Measurements from ENCODE around the gene CHIT1.
"Not testable (repeated sequence)": the region's sequence is repeated elsewhere in the genome, so short reads cannot be mapped to it uniquely, and the experiment has no call there.

Gene CHIT1

GRCh38 chr1:203229471-203230135 is at the start of gene CHIT1:
CHIT1 (minus strand) TSS chr1:203229673; CDS start chr1:203229636, 37 bp downstream.
- no peak for DNase-seq

DNA sequence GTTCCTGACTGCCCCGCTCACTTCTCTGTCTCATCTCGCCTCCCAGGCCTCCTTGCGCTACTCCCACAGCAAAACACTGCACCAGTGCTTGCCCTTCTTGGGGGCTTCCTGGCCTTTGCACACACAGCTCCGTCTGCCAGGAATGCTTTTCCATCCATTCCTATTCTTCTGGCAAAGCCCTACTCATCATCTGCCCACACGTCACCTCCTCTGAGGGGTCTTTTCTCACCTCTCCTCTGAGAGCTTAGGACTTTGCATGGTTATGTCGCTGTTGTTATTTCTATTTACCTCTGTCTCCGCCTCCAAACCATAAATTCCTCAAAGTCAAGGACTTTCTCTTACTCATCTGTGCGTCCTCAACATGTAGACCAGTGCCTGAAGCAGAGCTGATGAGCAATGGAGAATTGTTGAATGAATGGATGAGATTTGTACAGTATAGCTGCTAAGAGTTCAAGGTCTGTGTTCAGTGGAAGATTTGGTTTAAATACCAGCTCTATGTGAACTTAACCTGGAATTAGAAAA is 49.5 kb upstream of the CHIT1 start:
- DNase-seq, result no peak

DNA sequence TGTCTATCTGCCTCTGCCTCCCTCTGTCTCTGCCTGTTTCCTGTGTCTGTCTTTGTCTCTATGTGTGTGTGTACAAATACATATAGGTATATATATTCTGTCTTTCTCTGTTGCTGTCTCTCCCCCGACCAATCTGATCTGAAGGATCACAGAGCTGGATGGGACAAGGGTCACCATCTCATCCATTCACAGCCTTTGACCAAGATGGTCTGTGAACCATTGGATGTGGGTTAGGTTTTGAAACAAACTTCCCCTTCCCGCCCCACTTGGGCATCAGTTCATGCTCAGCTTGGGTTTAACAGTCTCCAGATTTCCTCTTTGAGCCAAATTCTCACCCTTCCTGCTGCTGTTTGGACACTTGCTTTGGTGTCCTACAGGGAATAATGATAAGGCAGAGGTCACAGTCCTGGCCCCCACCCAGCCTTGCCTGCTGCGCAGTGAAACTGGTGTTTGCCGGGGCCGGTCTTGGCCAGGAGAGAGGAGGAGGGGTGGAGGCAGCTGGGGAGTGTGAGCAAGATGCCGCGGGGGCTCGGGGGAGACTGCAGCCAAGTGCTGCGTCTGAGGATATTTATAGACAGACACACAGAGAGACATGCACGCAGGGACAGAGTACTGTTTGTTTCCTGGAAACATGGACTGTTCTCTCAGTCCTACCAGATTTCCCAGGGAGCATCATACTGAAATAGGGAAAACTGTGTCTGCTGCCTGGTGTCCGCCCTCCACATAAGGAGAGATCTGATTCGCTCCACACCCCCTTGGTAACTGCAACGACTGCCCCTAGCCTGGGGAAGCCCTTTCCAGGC is 48.8 kb upstream of the CHIT1 start:
- DNase-seq, result no peak

DNA sequence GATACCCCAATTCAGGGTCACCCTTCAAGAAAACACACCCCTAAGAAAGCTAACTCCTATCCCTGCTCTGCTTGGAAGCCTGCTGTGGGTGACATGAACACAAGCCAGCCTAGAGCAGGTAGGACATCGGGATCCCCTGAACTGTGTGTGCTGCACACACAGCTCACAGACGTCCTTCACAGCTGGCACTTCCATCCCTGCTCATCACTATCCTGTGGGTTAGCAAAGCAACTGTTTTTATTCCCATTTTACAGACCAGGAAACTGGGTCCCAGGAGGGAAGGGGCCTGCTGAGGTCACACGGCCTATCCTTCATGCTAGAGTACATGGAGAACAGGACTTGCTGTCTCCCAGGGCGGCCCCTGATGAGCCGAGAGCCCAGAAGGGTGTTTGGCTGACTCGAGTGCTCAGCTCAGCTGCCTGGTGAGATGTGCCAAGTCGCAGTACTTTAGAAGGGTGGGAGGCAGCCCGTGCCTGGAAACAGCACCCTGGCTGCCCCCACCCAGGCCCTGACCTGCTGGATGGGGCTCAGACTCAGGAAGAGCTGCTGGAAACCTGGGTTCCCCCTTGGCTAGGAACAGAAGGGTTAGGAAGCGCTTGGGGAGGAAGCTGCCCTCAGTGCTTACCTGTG is 47.6 kb upstream of the CHIT1 start:
- DNase-seq, result no peak

- DNase-seq, result no peak
Observed at GRCh38 chr1:203276408-203276807, 46.9 kb upstream of the CHIT1 start.

GRCh38 chr1:203275656-203276272 is 46.3 kb upstream of the CHIT1 start:
- DNase-seq, result no peak

GRCh38 chr1:203274603-203275381 is 45.3 kb upstream of the CHIT1 start:
- DNase-seq, result no peak

DNA sequence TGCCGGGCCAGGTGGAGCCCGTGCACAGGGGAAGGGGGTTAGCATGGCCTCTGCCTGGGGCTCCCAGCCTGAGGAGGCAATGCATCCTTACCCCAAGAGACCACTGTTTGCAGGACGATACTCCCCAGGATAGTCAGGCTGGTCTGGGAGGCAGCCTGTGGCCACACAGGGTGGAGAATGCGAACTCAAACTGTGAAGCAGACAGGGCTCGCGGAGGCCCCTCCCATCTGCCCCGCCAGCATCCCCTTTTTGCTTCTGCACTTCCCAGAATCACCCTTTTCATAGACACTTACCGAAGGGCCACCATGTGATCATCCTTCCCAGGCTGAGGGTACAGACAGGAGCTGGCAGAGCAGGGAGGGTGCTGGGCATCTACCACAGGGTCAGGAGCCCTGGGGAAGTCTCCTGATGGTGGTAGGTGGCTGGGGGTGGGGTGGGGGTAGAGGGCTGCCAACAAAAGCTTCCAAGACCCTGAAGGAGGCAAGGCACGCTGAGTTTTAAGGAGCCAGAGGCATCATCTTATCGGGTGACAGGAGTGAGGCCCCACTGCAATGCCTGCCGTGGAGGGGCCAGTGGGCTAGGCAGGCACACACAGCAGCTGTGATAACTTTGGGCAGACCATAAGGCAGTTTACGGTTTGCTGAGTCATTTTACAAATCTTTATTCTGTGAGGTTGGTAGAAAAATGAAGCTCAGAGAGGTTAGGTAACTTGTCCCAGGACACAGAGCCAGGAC is 44.6 kb upstream of the CHIT1 start:
- no peak for DNase-seq

- peak; percentile 98 for DNase-seq
Observed at GRCh38 chr1:203273206-203273868, 43.9 kb upstream of the CHIT1 start.

GRCh38 chr1:203272633-203273205 is 43.2 kb upstream of the CHIT1 start:
- no peak for DNase-seq

GRCh38 chr1:203271962-203272632 is 42.6 kb upstream of the CHIT1 start:
- DNase-seq, result no peak

- no peak for DNase-seq
Observed at GRCh38 chr1:203271018-203271743, 41.7 kb upstream of the CHIT1 start.

GRCh38 chr1:203270448-203270847 is 41.0 kb upstream of the CHIT1 start:
- DNase-seq, result no peak

DNA sequence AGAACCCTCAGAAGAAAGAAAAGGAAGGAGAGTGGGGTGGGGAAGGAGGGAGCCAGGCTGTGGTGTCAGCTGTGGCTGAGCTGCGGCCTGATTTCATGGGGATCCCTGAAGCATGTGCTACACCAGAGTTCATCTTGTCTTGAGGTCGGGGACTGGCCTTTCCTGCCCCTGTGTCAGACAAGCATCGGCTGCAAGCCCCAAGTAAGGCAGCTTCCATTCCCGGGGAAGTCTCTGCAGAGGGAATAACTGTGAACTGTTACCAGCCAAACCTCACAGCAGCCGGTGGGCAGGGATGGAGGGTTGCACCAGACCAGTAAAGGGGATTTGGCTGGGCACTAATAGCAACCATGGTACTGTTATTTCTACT is 40.2 kb upstream of the CHIT1 start:
- no peak for DNase-seq

- no peak for DNase-seq
Observed at GRCh38 chr1:203268901-203269653, 39.6 kb upstream of the CHIT1 start.

DNA sequence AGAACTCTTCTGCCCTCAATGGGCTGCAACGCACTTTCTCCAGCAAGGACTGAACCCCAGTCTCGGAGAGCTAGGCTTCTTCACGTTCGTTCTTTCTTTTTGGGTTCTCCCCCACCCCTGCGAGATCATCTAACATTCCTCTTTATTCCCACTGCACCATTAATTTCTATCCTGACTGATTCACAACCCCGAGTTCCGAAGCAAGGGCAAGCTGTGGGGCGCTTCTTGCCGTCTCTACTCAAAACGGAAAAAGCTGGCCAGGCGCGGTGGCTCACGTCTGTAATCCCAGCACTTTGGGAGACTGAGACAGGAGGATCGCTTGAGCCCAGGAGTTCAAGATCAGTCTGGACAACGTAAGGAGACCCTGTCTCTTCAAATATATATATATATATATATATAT is 38.4 kb upstream of the CHIT1 start:
- no peak for DNase-seq

DNA sequence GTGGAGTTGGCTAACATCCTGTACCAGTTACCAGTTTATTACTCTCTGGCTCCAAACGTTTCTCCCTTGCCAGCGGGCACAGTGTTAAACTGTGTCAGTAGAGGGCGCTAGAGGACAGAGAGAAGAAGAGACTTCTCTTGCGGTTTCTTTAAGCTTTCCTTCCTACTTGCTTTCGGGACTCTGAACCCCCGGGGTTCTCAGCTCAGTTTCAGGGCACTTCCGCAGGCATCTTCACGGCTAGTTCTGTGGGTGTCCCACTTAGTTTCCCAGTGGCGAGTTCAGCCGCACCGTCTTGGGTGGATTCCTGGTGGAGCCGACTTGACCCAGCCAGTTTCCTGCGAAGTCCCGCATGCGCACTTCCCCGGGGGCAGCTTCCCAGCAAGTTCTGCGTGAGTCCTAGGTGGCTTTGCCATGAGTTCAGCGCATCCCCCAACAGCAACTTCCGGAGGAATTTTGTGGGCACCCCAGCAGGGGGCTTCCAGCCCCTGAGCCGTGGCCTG is 37.9 kb upstream of the CHIT1 start:
- peak; percentile 93 for DNase-seq

- DNase-seq, result not testable (repeated sequence)
Observed at GRCh38 chr1:203266140-203266539, 36.7 kb upstream of the CHIT1 start.

- no peak for DNase-seq
Observed at GRCh38 chr1:203265541-203265940, 36.1 kb upstream of the CHIT1 start.

Data from activated CD8-positive, alpha-beta memory T cell treated with anti-CD3 and anti-CD28 coated beads for 24 hours (primary cell).